MCF 10A (cell line): ENCODE data around the gene BCL2. TPM values are rescaled to one million over a fixed set of nuclear protein-coding genes. Genes with fewer than 3 reads are reported as not detected.

Source experiments
- BruUV-seq: library from RNA; stranded (reverse); fragments of 400-500 nt; replicated peaks from 2 replicates; lab custom pipeline; 2021; lab: Mats Ljungman, UMichigan
- CTCF ChIA-PET: fragments of 300-600 bp; sonication (Branson Sonifier 250); formaldehyde crosslinking; extraction: SDS; loops from one replicate; lab custom pipeline; 2021; ENCODE audit warnings: antibody characterized with exemption, inconsistent platforms; lab: Yijun Ruan, JAX
- POLR2A ChIA-PET: fragments of 300-600, 350-650 bp; sonication (Branson Sonifier 250); formaldehyde crosslinking; extraction: SDS; loops from one replicate; lab custom pipeline; 2020; ENCODE audit warnings: antibody characterized with exemption, inconsistent platforms; lab: Yijun Ruan, JAX
- DNase-seq: peaks from one replicate; pipeline ENCODE4 v3.0.0-alpha.2; 2018; ENCODE audit not compliant: unreplicated experiment
- H3K27ac Mint-ChIP-seq: one replicate; pipeline ENCODE4 v1.8.0; 2022; ENCODE audit warnings: mild to moderate bottlenecking, low read depth, mixed read lengths; ENCODE audit not compliant: unreplicated experiment
- H3K27me3 Mint-ChIP-seq: one replicate; pipeline ENCODE4 v1.8.0; 2022; ENCODE audit warnings: mixed read lengths; ENCODE audit not compliant: insufficient read depth, unreplicated experiment
- H3K36me3 Mint-ChIP-seq: one replicate; pipeline ENCODE4 v1.8.0; 2022; ENCODE audit warnings: mild to moderate bottlenecking, moderate library complexity, mixed read lengths; ENCODE audit not compliant: insufficient read depth, unreplicated experiment
- H3K4me1 Mint-ChIP-seq: one replicate; pipeline ENCODE4 v1.8.0; 2022; ENCODE audit warnings: mixed read lengths; ENCODE audit not compliant: insufficient read depth, unreplicated experiment
- H3K4me3 Mint-ChIP-seq: one replicate; pipeline ENCODE4 v1.8.0; 2022; ENCODE audit warnings: mild to moderate bottlenecking, moderate library complexity, mixed read lengths; ENCODE audit not compliant: unreplicated experiment
- H3K9me3 Mint-ChIP-seq: one replicate; pipeline ENCODE4 v1.8.0; 2022; ENCODE audit warnings: mixed read lengths; ENCODE audit not compliant: unreplicated experiment
- intact Hi-C: fragments of 100-400 bp; cut with micrococcal nuclease; formaldehyde crosslinking; loops from 2 replicates; pipeline ENCODE4 v1.14.1; 2022
- total RNA-seq: library from RNA; stranded (reverse); gene quantifications from 2 replicates; pipeline ENCODE4 v1.2.3, GENCODE V29; 2022
- TF ChIP-seq, protein P1 (sequence below): fragments of 200-600 bp; IDR thresholded peaks from one replicate; pipeline ENCODE4 v1.8.0; 2022; ENCODE audit warnings: antibody characterized with exemption, mild to moderate bottlenecking; ENCODE audit not compliant: unreplicated experiment

BCL2 gene
- total RNA-seq, 1 experiment from 2014 or later: 3.0 TPM

- no peaks in the 10 kb centered on the region for H3K9me3 Mint-ChIP-seq
- peak overlapping the region; percentile 22 for H3K27ac Mint-ChIP-seq
- BruUV-seq: no TSS peak
- H3K27me3 Mint-ChIP-seq: no peaks in the 10 kb centered on the region
- H3K36me3 Mint-ChIP-seq: no peaks in the 10 kb centered on the region
- ChIA-PET CTCF (interaction anchor here (0.6 kb wide), 2 partner anchors 122 to 293 kb away, joined by 3 read pairs; no protein-coding TSS in a partner anchor), POLR2A (interaction anchor here (0.6 kb wide), 1 partner anchor 27 kb away, joined by 3 read pairs; no protein-coding TSS in a partner anchor)
- H3K4me3 Mint-ChIP-seq: no peak overlapping the region
- intact Hi-C loops: no loop called here
- DNase-seq: no peak
- H3K4me1 Mint-ChIP-seq: no peaks in the 10 kb centered on the region
- TF ChIP-seq, protein P1, sequence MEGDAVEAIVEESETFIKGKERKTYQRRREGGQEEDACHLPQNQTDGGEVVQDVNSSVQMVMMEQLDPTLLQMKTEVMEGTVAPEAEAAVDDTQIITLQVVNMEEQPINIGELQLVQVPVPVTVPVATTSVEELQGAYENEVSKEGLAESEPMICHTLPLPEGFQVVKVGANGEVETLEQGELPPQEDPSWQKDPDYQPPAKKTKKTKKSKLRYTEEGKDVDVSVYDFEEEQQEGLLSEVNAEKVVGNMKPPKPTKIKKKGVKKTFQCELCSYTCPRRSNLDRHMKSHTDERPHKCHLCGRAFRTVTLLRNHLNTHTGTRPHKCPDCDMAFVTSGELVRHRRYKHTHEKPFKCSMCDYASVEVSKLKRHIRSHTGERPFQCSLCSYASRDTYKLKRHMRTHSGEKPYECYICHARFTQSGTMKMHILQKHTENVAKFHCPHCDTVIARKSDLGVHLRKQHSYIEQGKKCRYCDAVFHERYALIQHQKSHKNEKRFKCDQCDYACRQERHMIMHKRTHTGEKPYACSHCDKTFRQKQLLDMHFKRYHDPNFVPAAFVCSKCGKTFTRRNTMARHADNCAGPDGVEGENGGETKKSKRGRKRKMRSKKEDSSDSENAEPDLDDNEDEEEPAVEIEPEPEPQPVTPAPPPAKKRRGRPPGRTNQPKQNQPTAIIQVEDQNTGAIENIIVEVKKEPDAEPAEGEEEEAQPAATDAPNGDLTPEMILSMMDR: no peak
These were observed 65.9 kb downstream of the BCL2 start for GRCh38 chr18:63253428-63254372.

DNA sequence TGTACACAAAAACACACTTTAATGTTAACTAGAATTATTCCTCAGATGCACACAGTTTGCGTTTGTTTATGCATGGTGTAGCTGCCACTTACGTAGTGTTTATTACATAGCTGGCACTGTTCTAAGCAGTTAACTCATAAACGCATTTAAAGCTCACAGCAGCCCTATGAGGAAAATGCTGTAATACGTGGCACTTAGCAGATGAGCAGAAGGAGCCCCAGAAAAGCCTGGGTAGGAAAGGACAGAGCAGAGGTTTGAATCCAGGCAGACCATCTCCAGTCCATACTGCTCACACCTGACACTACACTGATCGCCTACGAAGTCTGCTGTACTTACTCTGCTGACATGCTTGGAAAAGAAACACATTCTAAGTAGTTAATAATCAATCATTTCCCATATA lies 66.6 kb downstream of the BCL2 start:
- CTCF ChIA-PET: interaction anchor here (0.6 kb wide), 1 partner anchor 121 kb away, joined by 3 read pairs; no protein-coding TSS in a partner anchor
- TF ChIP-seq, protein P1: no peak
- Mint-ChIP-seq H3K36me3 (no peaks in the 10 kb centered on the region), H3K27me3 (no peaks in the 10 kb centered on the region), H3K9me3 (no peaks in the 10 kb centered on the region), H3K4me1 (no peaks in the 10 kb centered on the region), H3K27ac (no peak overlapping the region), H3K4me3 (no peak overlapping the region)
- no peak for DNase-seq
- intact Hi-C loops: no loop called here
- POLR2A ChIA-PET: interaction anchor here (0.6 kb wide), 1 partner anchor 28 kb away, joined by 3 read pairs; no protein-coding TSS in a partner anchor
- no TSS peak for BruUV-seq

DNA sequence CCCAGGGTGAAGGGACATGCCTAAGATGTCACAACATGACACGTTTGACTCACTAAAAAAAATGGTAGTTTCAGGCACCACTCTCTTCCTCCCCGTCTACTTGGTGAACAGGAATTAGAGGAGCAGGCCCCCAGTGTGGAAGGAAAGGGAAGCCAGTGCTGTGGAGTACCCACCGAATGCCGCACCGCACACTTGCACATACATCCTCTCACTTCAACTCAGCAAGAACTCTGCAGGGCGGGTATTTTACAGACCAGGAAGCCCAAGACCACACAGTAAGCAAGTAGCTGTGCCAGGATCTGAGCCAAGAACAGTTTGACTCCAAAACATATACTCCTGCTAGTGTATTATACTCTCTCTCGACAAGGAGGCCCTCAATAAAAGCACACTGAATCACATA lies 69.8 kb downstream of the BCL2 start:
- TF ChIP-seq, protein P1: no peak
- BruUV-seq: no TSS peak

GRCh38 chr18:63247926-63248325 lies 71.6 kb downstream of the BCL2 start:
- Mint-ChIP-seq H3K4me1 (no peaks in the 10 kb centered on the region), H3K36me3 (no peaks in the 10 kb centered on the region), H3K27me3 (no peaks in the 10 kb centered on the region), H3K27ac (no peak overlapping the region), H3K4me3 (no peak overlapping the region), H3K9me3 (no peaks in the 10 kb centered on the region)
- TF ChIP-seq, protein P1: no peak
- no peak for DNase-seq
- BruUV-seq: no TSS peak
- intact Hi-C loops: no loop called here
- ChIA-PET CTCF (interaction anchor here (1.3 kb wide), 1 partner anchor 117 kb away, joined by 3 read pairs; no protein-coding TSS in a partner anchor), POLR2A (no interaction called here)

More for the DNA sequence above, 69.8 kb downstream of the BCL2 start:
- no peaks in the 10 kb centered on the region for H3K9me3 Mint-ChIP-seq
- H3K27me3 Mint-ChIP-seq: no peaks in the 10 kb centered on the region
- no peak overlapping the region for H3K27ac Mint-ChIP-seq
- ChIA-PET POLR2A (no interaction called here), CTCF (no interaction called here)
- intact Hi-C loops: no loop called here
- no peaks in the 10 kb centered on the region for H3K36me3 Mint-ChIP-seq
- no peak for DNase-seq
- H3K4me1 Mint-ChIP-seq: no peaks in the 10 kb centered on the region
- H3K4me3 Mint-ChIP-seq: no peak overlapping the region
